ENCODE results near the gene F13B.

The F13B gene

DNA sequence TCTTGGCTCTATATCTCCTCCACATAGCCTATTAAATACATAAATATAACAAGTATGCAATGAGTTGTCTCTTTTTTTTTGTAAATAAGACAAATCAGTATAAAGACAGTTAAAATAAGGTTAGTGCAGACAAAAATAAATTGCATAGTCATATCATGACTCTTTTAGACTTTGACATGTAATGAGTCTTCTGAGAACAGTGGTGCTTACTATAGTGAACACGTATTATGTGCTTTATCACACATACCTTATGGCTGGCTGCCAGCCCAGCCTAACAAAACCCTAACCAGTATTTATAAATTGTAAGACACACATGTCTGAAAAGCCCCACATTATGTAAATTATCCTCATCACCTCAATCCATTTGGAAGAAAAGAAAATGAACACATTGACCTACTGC is 29.1 kb upstream of the F13B start:
- no peak overlapping the region for H3K4me3 ChIP-seq (ENCODE audit: low read length)
- TF ChIP-seq, protein P1, sequence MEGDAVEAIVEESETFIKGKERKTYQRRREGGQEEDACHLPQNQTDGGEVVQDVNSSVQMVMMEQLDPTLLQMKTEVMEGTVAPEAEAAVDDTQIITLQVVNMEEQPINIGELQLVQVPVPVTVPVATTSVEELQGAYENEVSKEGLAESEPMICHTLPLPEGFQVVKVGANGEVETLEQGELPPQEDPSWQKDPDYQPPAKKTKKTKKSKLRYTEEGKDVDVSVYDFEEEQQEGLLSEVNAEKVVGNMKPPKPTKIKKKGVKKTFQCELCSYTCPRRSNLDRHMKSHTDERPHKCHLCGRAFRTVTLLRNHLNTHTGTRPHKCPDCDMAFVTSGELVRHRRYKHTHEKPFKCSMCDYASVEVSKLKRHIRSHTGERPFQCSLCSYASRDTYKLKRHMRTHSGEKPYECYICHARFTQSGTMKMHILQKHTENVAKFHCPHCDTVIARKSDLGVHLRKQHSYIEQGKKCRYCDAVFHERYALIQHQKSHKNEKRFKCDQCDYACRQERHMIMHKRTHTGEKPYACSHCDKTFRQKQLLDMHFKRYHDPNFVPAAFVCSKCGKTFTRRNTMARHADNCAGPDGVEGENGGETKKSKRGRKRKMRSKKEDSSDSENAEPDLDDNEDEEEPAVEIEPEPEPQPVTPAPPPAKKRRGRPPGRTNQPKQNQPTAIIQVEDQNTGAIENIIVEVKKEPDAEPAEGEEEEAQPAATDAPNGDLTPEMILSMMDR (conservative IDR thresholded peaks at IDR 0.05; ENCODE audit: low read depth, low read length) = no peak
- DNase-seq (ENCODE audit: low read depth) = no peak

DNA sequence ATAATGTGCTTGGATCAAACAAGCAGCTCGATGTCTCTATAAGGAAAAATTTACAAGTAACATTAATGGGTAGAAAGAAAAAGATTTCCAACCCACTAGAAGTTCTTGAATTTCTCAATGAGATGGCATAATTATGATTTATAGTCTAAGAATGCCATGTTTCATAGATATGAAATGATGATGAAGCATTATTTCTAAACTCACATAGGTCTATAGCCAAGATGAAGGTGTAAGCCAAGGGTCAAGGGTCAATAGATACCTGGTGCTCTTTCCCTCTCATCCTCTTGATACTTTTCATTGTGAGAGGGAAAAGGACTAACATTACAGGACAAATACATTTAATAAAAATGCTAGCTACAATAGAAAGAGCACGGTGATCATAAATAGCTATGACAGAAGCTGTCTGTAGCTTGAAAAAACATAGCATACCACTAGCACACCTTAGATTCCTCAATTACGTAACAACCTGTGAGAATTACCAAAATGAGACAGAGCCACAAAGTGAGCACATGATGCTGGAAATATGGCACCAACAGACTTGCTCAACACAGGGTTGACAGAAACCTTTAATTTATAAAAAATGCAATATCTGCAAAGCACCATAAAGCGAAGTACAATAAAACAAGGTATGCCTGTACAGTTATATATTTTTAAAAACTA is 26.3 kb upstream of the F13B start:
- no peak for DNase-seq (ENCODE audit: low read depth)
- H3K4me3 ChIP-seq (ENCODE audit: low read length) = no peak overlapping the region
- TF ChIP-seq, protein P1 (conservative IDR thresholded peaks at IDR 0.05; ENCODE audit: low read depth, low read length) = no peak

GRCh38 chr1:197092491-197093023 is 25.5 kb upstream of the F13B start:
- TF ChIP-seq, protein P1 (conservative IDR thresholded peaks at IDR 0.05; ENCODE audit: low read depth, low read length) = no peak
- DNase-seq (ENCODE audit: low read depth) = no peak

GRCh38 chr1:197083474-197083873 is 16.4 kb upstream of the F13B start:
- H3K4me3 ChIP-seq (ENCODE audit: low read length) = no peak overlapping the region
- DNase-seq (ENCODE audit: low read depth) = no peak
- TF ChIP-seq, protein P1 (conservative IDR thresholded peaks at IDR 0.05; ENCODE audit: low read depth, low read length) = no peak

More at GRCh38 chr1:197092491-197093023, 25.5 kb upstream of the F13B start:
- H3K4me3 ChIP-seq (ENCODE audit: low read length) = no peak overlapping the region

DNA sequence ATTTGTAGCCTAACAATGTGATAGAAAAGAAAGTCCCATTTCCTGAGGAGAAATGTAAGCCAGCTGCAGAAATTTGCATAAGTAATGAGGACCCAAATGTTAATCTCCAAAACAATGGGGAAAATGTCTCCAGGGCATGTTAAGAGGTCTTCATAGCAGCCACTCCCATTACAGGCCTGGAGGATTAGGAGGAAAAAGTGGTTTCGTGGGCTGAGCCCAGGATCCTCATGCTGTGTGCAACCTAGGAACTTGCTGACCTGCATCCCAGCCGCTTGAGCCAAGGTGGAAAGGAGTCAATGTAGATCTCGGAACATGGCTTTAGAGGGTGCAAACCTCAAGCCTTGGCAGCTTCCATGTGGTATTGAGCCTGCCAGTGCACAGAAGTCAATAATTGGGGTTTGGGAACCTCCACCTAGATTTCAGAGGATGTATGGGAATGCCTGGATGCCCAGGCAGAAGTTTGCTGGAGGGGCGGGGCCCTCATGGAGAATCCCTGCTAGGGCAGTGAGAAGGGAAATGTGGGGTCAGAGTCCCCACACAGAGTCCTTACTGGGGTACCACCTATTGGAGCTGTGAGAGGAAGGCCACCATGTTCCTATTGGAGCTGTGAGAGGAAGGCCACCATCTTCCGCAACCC is 14.2 kb upstream of the F13B start:
- no peak for DNase-seq (ENCODE audit: low read depth)
- H3K4me3 ChIP-seq (ENCODE audit: low read length) = no peak overlapping the region
- TF ChIP-seq, protein P1 (conservative IDR thresholded peaks at IDR 0.05; ENCODE audit: low read depth, low read length) = no peak

DNA sequence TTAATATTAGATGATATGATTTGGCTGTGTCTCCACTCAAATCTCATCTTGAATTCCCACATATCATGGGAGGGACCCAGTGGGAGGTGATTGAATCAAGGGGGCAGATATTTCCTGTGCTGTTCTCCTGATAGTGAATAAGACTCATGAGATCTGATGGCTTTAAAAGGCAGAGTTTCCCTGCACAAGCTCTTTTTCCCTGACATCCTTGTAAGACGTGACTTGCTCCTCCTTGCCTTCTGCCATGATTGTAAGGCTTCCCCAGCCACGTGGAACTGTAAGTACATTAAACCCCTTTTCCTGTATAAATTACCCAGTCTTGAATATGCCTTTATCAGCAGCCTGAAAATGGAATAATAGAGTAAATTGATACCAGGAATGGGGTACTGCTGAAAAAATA is 13.3 kb upstream of the F13B start:
- DNase-seq (ENCODE audit: low read depth) = no peak
- no peak overlapping the region for H3K4me3 ChIP-seq (ENCODE audit: low read length)
- TF ChIP-seq, protein P1 (conservative IDR thresholded peaks at IDR 0.05; ENCODE audit: low read depth, low read length) = no peak

GRCh38 chr1:197076585-197076984 is 9.5 kb upstream of the F13B start:
- DNase-seq (ENCODE audit: low read depth) = no peak
- no peak overlapping the region for H3K4me3 ChIP-seq (ENCODE audit: low read length)
- TF ChIP-seq, protein P1 (conservative IDR thresholded peaks at IDR 0.05; ENCODE audit: low read depth, low read length) = no peak
